ENCODE results near the gene PRDX2.

The PRDX2 gene

DNA sequence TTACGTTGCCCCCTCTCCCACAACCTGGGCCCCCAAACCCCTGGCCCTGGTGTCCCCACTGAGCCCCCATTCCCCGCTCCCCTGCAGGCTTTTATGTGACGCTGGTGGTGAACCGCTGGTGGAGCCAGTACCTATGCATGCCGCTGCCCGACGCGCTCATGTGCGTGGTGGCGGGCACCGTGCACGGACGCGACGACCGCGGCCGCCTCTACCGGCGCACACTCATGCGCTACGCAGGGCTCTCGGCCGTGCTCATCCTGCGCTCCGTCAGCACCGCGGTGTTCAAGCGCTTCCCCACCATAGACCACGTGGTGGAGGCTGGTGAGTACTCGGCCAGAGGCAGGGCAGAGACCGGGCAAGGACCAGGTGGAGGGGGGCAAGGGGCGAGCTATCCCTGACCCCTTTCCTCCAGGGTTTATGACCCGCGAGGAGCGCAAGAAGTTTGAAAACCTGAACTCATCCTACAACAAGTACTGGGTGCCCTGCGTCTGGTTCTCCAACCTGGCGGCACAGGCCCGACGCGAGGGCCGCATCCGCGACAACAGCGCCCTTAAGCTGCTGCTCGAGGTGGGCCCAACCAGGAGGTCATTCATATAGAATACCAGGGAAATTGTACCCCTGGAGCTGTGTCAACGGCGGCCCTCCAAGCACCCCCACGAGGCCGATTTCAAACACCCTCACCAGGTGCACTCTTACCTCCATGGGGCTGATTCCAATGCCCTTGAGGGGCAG lies 47.0 kb downstream of the PRDX2 start:
- H2AFZ ChIP-seq (ENCODE audit: insufficient read depth, low read length, poor library complexity), result no peak overlapping the region
- H3K4me1 ChIP-seq (ENCODE audit: control insufficient read depth in 1 of 2, insufficient read depth in 2 of 2, low read length in 2 of 2), result peaks cover 0 to 7% of the 10 kb centered on the region in 2 experiments
- H3K4me3 ChIP-seq (ENCODE audit: low read depth, low read length), result no peak overlapping the region
- H4K8ac ChIP-seq (ENCODE audit: low read depth, low read length), result no peak overlapping the region
- peaks cover 3% of the 10 kb centered on the region for H3K9me3 ChIP-seq (ENCODE audit: insufficient read depth, low read depth, low read length)
- H3K36me3 ChIP-seq (ENCODE audit: control insufficient read depth in 1 of 2, insufficient read depth in 2 of 2, low read length in 2 of 2), result no peaks in the 10 kb centered on the region
- H2AK5ac ChIP-seq (ENCODE audit: low read length), result no peak overlapping the region
- no peak overlapping the region for H3K27ac ChIP-seq (ENCODE audit: low read depth, low read length)
- no peaks in the 10 kb centered on the region for H3K79me2 ChIP-seq (ENCODE audit: control insufficient read depth, insufficient read depth, low read length, poor library complexity)
- no peak overlapping the region for H2BK12ac ChIP-seq (ENCODE audit: low read length)
- H3K79me1 ChIP-seq (ENCODE audit: low read length), result no peaks in the 10 kb centered on the region
- no peak overlapping the region for H2BK5ac ChIP-seq (ENCODE audit: low read depth, low read length, poor library complexity)
- no peak overlapping the region for H2BK120ac ChIP-seq (ENCODE audit: insufficient read depth, low read length, poor library complexity)
- no peak overlapping the region for H3K23ac ChIP-seq (ENCODE audit: low read length)
- no peak overlapping the region for H3K4ac ChIP-seq (ENCODE audit: low read depth, low read length)
- H3K9ac ChIP-seq (ENCODE audit: low read length), result no peak overlapping the region
- H3K18ac ChIP-seq (ENCODE audit: low read length), result no peak overlapping the region
- no peak overlapping the region for H4K91ac ChIP-seq (ENCODE audit: low read depth, low read length)
- H4K12ac ChIP-seq (ENCODE audit: low read depth, low read length), result no peak overlapping the region
- WGBS (ENCODE audit: extremely low coverage, insufficient coverage, insufficient read length), result no CpG with 5 or more reads among the region's 50 CpGs
- no peak for DNase-seq
- no peak overlapping the region for H3K14ac ChIP-seq (ENCODE audit: low read length)
- no peak overlapping the region for H3K4me2 ChIP-seq (ENCODE audit: low read length)
- no peaks in the 10 kb centered on the region for H3K27me3 ChIP-seq (ENCODE audit: insufficient read depth, low read length)

GRCh38 chr19:12752056-12752781 lies 49.4 kb downstream of the PRDX2 start:
- H4K12ac ChIP-seq (ENCODE audit: low read depth, low read length), result no peak overlapping the region
- WGBS (ENCODE audit: extremely low coverage, insufficient coverage, insufficient read length), result no CpG with 5 or more reads among the region's 23 CpGs
- no peak overlapping the region for H2BK12ac ChIP-seq (ENCODE audit: low read length)
- H2BK5ac ChIP-seq (ENCODE audit: low read depth, low read length, poor library complexity), result no peak overlapping the region
- H2BK120ac ChIP-seq (ENCODE audit: insufficient read depth, low read length, poor library complexity), result no peak overlapping the region
- H4K91ac ChIP-seq (ENCODE audit: low read depth, low read length), result no peak overlapping the region
- no peak overlapping the region for H3K4me3 ChIP-seq (ENCODE audit: low read depth, low read length)
- H3K9me3 ChIP-seq (ENCODE audit: insufficient read depth, low read depth, low read length), result peaks cover 7% of the 10 kb centered on the region
- H3K4ac ChIP-seq (ENCODE audit: low read depth, low read length), result no peak overlapping the region
- no peak overlapping the region for H3K27ac ChIP-seq (ENCODE audit: low read depth, low read length)
- H3K18ac ChIP-seq (ENCODE audit: low read length), result no peak overlapping the region
- H4K8ac ChIP-seq (ENCODE audit: low read depth, low read length), result no peak overlapping the region
- no peak overlapping the region for H3K23ac ChIP-seq (ENCODE audit: low read length)
- H3K79me2 ChIP-seq (ENCODE audit: control insufficient read depth, insufficient read depth, low read length, poor library complexity), result no peaks in the 10 kb centered on the region
- H3K79me1 ChIP-seq (ENCODE audit: low read length), result no peaks in the 10 kb centered on the region
- no peak overlapping the region for H3K9ac ChIP-seq (ENCODE audit: low read length)
- H3K27me3 ChIP-seq (ENCODE audit: insufficient read depth, low read length), result no peaks in the 10 kb centered on the region
- no peak overlapping the region for H2AFZ ChIP-seq (ENCODE audit: insufficient read depth, low read length, poor library complexity)
- H3K14ac ChIP-seq (ENCODE audit: low read length), result no peak overlapping the region
- no peaks in the 10 kb centered on the region for H3K4me1 ChIP-seq (ENCODE audit: control insufficient read depth in 1 of 2, insufficient read depth in 2 of 2, low read length in 2 of 2)
- DNase-seq, result no peak
- peaks cover 9 to 10% of the 10 kb centered on the region in 2 experiments for H3K36me3 ChIP-seq (ENCODE audit: control insufficient read depth in 1 of 2, insufficient read depth in 2 of 2, low read length in 2 of 2)
- H3K4me2 ChIP-seq (ENCODE audit: low read length), result no peak overlapping the region
- H2AK5ac ChIP-seq (ENCODE audit: low read length), result no peak overlapping the region

GRCh38 chr19:12751635-12752034 lies 50.0 kb downstream of the PRDX2 start, which contains the start of gene BEST2:
Gene BEST2 (plus strand): TSS chr19:12751791. CDS start chr19:12752593, 802 bp downstream.
- Histone ChIP-seq H3K27me3 (ENCODE audit: insufficient read depth, low read length) (no peaks in the 10 kb centered on the region), H3K23ac (ENCODE audit: low read length) (no peak within 1 kb of the TSS), H2AFZ (ENCODE audit: insufficient read depth, low read length, poor library complexity) (no peak within 1 kb of the TSS), H4K91ac (ENCODE audit: low read depth, low read length) (no peak within 1 kb of the TSS), H3K27ac (ENCODE audit: low read depth, low read length) (no peak within 1 kb of the TSS), H4K12ac (ENCODE audit: low read depth, low read length) (no peak within 1 kb of the TSS), H3K4me1 (ENCODE audit: control insufficient read depth in 1 of 2, insufficient read depth in 2 of 2, low read length in 2 of 2) (no peaks in the 10 kb centered on the region), H4K8ac (ENCODE audit: low read depth, low read length) (no peak within 1 kb of the TSS), H2BK5ac (ENCODE audit: low read depth, low read length, poor library complexity) (no peak within 1 kb of the TSS), H2BK12ac (ENCODE audit: low read length) (no peak within 1 kb of the TSS), H3K36me3 (ENCODE audit: control insufficient read depth in 1 of 2, insufficient read depth in 2 of 2, low read length in 2 of 2) (peaks cover 13% of the 10 kb centered on the region in 2 experiments), H3K79me1 (ENCODE audit: low read length) (no peaks in the 10 kb centered on the region), H3K9ac (ENCODE audit: low read length) (no peak within 1 kb of the TSS), H3K14ac (ENCODE audit: low read length) (no peak within 1 kb of the TSS), H3K4me3 (ENCODE audit: low read depth, low read length) (no peak within 1 kb of the TSS), H3K18ac (ENCODE audit: low read length) (no peak within 1 kb of the TSS), H3K4me2 (ENCODE audit: low read length) (no peak within 1 kb of the TSS), H2BK120ac (ENCODE audit: insufficient read depth, low read length, poor library complexity) (no peak within 1 kb of the TSS), H3K9me3 (ENCODE audit: insufficient read depth, low read depth, low read length) (peaks cover 10% of the 10 kb centered on the region), H3K79me2 (ENCODE audit: control insufficient read depth, insufficient read depth, low read length, poor library complexity) (no peaks in the 10 kb centered on the region), H3K4ac (ENCODE audit: low read depth, low read length) (no peak within 1 kb of the TSS), H2AK5ac (ENCODE audit: low read length) (no peak within 1 kb of the TSS)
- DNase-seq, result peak; percentile 54 to 66
- WGBS (ENCODE audit: extremely low coverage, insufficient coverage, insufficient read length), result no CpG with 5 or more reads among the region's 14 CpGs

- no peak overlapping the region for H2AK5ac ChIP-seq (ENCODE audit: low read length)
- no peak overlapping the region for H3K4me3 ChIP-seq (ENCODE audit: low read depth, low read length)
- H3K4me1 ChIP-seq (ENCODE audit: control insufficient read depth in 1 of 2, insufficient read depth in 2 of 2, low read length in 2 of 2), result no peaks in the 10 kb centered on the region
- peaks cover 10% of the 10 kb centered on the region for H3K9me3 ChIP-seq (ENCODE audit: insufficient read depth, low read depth, low read length)
- no peak for DNase-seq
- H3K27ac ChIP-seq (ENCODE audit: low read depth, low read length), result no peak overlapping the region
- H4K91ac ChIP-seq (ENCODE audit: low read depth, low read length), result no peak overlapping the region
- H2BK5ac ChIP-seq (ENCODE audit: low read depth, low read length, poor library complexity), result no peak overlapping the region
- H2AFZ ChIP-seq (ENCODE audit: insufficient read depth, low read length, poor library complexity), result no peak overlapping the region
- no CpG with 5 or more reads among the region's 9 CpGs for WGBS (ENCODE audit: extremely low coverage, insufficient coverage, insufficient read length)
- H4K8ac ChIP-seq (ENCODE audit: low read depth, low read length), result no peak overlapping the region
- H3K27me3 ChIP-seq (ENCODE audit: insufficient read depth, low read length), result no peaks in the 10 kb centered on the region
- no peak overlapping the region for H3K9ac ChIP-seq (ENCODE audit: low read length)
- no peak overlapping the region for H3K4ac ChIP-seq (ENCODE audit: low read depth, low read length)
- no peak overlapping the region for H4K12ac ChIP-seq (ENCODE audit: low read depth, low read length)
- no peak overlapping the region for H2BK120ac ChIP-seq (ENCODE audit: insufficient read depth, low read length, poor library complexity)
- H3K79me2 ChIP-seq (ENCODE audit: control insufficient read depth, insufficient read depth, low read length, poor library complexity), result no peaks in the 10 kb centered on the region
- H3K79me1 ChIP-seq (ENCODE audit: low read length), result no peaks in the 10 kb centered on the region
- H3K23ac ChIP-seq (ENCODE audit: low read length), result no peak overlapping the region
- no peak overlapping the region for H2BK12ac ChIP-seq (ENCODE audit: low read length)
- H3K14ac ChIP-seq (ENCODE audit: low read length), result no peak overlapping the region
- H3K4me2 ChIP-seq (ENCODE audit: low read length), result no peak overlapping the region
- H3K18ac ChIP-seq (ENCODE audit: low read length), result no peak overlapping the region
- H3K36me3 ChIP-seq (ENCODE audit: control insufficient read depth in 1 of 2, insufficient read depth in 2 of 2, low read length in 2 of 2), result peaks cover 18 to 20% of the 10 kb centered on the region in 2 experiments
Measured at GRCh38 chr19:12750851-12751250, 50.7 kb downstream of the PRDX2 start.

Measured in trophoblast cell (in vitro differentiated cells and primary cell).